GM12865 (cell line): ENCODE data around the gene OVOL1.

Source experiments
- DNase-seq: peaks from one replicate; pipeline ENCODE4 v3.0.0; 2010; ENCODE audit warnings: low read depth
- H3K4me3 ChIP-seq: 2 replicates; pipeline ENCODE4 v1.5.1; 2011; ENCODE audit warnings: mild to moderate bottlenecking, low read depth, low read length, control low read depth
- TF ChIP-seq, protein P1 (sequence below): IDR thresholded peaks from 2 replicates; pipeline ENCODE4 v1.5.1; 2011; ENCODE audit warnings: low read length, control low read depth, low read depth, inconsistent platforms; ENCODE audit not compliant: insufficient read depth; ENCODE audit errors: missing control alignments

Gene OVOL1

DNA sequence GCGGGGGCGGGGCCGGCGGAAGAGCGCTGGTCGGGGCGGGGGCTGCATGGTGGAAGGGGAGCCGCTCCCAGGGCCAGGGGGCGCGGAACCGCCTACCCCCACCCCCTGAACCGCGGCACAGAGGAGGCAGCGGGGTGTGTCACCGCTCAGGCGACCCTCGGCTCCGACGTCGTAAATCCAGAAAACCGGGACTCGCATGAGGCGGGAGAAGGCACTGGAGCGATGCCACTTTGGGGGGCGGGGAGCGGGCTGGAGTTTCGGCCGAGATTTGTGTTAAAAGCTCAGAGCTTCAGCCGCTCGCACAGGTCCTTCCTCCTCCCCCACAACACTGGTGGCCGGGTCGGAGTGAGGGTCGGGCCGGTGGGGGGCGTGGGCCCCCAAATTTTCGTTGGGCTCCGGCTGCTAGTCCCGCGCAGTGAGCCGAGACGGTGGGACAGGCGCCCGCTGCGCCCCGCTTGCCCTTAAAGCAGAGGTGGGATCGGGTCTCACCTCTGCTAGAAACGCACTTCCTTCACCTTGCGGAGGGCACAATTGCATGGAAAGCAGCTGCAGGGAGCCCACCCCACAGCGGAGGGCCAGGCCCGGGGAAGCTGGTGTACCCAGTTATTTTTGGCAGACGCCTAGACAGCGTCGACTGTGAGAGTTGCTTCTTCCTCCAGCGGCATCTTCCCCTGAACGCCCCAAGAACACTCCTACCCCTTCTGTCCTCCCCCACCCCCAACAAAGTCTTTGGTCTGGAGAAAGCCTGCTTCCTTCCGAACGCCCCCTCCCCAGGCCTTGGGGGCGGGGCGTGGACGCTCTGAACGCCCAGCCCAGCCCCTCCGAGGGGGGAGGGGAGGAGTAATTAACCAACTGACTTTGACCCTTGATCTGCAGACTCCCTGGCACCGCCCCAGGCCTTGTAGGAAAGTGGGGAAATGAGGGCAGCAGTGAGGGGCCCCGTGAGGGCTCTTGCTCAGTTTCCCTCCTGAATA is 1.1 kb downstream of the OVOL1 start:
- H3K4me3 ChIP-seq = no peak overlapping the region
- DNase-seq = no peak
- TF ChIP-seq, protein P1, sequence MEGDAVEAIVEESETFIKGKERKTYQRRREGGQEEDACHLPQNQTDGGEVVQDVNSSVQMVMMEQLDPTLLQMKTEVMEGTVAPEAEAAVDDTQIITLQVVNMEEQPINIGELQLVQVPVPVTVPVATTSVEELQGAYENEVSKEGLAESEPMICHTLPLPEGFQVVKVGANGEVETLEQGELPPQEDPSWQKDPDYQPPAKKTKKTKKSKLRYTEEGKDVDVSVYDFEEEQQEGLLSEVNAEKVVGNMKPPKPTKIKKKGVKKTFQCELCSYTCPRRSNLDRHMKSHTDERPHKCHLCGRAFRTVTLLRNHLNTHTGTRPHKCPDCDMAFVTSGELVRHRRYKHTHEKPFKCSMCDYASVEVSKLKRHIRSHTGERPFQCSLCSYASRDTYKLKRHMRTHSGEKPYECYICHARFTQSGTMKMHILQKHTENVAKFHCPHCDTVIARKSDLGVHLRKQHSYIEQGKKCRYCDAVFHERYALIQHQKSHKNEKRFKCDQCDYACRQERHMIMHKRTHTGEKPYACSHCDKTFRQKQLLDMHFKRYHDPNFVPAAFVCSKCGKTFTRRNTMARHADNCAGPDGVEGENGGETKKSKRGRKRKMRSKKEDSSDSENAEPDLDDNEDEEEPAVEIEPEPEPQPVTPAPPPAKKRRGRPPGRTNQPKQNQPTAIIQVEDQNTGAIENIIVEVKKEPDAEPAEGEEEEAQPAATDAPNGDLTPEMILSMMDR = no peak

DNA sequence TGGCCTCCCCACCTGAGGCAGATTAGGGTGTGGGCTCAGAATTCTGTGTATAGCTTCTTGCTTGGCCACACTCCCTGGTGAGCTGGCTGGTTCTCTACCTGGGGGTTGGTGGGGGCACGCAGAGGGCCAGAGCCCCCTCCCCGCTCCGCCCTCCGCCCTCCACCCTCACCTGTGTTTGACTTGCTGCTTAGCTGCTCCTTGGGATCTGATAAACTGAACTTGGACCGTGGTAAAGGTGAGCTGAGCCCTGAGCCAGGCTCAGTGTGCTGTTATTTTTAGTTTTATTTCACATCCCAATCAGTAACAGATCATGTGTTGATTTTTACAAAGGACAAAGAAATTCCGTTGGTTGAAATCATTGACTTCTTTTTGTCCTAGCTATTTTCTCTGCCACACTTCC is 2.0 kb downstream of the OVOL1 start:
- H3K4me3 ChIP-seq = no peak overlapping the region
- no peak for DNase-seq
- TF ChIP-seq, protein P1 = no peak

DNA sequence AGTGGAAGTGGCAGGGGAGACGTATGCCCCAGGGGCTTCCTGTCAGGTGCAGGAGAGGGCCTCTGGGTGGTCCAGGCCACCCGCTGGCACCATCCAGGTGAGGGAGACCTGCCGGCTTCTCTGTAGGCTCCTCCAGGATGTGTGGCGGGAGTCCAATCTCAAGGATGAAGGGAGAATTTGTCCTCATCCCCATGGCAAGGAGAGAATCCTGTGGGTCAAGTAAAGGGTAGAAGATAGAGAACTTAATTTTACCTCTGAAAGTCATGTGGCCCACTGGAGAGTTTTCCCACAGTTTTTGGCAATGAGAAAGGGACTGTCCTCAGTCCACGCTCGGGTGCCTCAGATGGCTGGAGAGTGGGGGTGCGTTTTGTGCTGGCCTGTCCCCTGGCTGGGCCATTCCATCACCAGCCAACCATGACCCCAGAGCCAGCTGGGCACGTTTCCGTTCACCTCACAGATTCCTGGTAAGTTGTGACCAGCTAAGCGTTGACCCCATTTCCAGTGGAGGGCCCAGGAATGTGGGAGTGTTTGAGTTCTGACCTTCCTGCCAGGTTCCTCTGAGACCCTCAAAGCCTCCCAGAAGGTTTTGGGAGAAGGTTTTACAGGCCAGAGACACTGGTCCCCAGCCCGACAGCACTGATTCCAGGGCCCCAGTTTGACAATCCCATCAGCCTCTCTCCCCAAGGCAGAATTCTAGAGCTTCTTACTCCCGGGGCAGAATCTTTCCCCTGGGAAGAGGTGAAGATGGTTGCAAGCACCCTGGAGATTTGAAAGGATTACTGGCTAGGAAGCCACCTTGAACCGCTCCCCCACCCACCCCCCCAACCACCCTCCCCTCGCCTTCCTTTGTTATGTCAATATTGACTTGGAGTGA is 2.6 kb downstream of the OVOL1 start:
- DNase-seq = no peak
- no peak overlapping the region for H3K4me3 ChIP-seq
- TF ChIP-seq, protein P1 = no peak

DNA sequence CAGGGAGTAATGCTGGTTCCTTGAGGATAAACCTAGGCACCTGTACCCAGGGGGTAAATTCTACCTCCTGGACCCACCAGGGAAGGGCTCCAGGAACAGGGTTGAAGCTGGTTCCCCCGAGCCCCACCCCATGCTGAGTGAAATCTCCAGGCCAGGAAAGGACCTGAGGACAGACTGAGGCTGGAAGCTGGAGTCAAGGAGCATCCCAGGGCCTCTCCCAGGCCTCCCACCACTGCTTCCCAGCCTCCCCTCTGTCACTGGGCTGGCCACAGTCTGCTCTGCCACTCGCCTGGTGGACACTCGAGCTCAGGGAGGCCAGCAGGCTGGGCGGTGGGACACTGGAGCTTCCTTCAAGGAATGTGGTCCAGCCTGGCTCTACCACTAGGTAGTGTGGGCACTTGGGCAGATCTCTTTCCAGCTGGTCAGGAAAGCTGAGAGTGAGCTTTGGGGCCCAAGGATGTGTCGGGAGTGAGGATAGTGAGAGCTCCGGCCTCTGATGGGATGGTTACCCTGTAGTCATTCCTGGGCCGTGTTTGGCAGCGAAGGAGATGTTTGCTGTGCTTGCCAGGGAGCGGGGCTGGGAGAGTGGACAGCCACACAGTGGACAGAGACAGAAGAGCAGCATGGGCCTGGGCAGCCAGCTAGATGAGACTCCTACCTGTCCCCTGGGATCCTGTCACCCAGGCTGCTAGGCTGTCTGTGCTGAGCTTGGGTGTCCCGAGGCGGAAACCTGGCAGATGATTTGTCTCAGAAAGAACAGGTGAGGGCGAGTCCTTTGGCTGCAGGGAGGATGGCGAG is 3.4 kb downstream of the OVOL1 start:
- no peak for DNase-seq
- TF ChIP-seq, protein P1 = no peak

DNA sequence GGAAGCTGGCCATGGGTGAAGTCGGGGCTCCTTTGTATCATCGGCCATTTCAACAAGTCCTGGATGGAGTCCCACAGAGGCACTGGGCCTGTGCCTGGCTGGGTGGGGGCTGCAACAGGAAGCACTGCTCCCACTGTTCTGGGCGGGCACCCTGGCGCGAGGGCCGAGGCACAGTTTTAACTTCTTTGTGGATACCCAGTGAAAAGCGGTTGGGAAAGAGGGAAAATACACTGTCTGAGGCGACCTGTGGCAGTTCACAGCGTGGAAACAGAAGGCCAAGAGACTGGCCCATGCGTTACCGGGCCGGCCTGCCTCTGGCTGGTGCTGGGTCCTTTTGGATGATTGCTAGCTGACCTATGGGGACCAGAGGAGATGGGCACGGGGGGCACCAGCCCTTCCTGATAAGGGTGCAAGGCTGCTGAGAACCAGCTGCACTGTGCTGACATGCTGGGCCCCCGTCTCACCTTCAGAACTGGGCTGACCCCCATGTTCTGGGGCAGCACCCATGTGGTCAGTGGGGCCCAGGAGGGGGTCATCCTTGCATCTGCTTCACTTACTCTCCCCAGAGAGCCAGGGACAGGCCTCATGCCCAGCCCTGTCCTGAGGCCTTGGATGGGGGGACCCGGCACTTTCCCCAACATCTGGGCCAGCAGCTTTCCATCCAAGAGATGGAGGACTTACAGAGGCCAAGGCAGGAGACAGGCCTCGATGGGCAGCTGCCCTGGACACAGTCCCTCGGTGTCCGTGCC is 4.2 kb downstream of the OVOL1 start:
- no peak overlapping the region for H3K4me3 ChIP-seq
- no peak for DNase-seq
- TF ChIP-seq, protein P1 = no peak

More for the DNA sequence above, 3.4 kb downstream of the OVOL1 start:
- no peak overlapping the region for H3K4me3 ChIP-seq
